ENCODE data around the gene SLC49A4. TPM values are rescaled to one million over a fixed set of nuclear protein-coding genes. Genes with fewer than 3 reads are reported as not detected.
"Not testable (repeated sequence)": the region's sequence is repeated elsewhere in the genome, so short reads cannot be mapped to it uniquely, and the experiment has no call there.

Gene SLC49A4, protein sequence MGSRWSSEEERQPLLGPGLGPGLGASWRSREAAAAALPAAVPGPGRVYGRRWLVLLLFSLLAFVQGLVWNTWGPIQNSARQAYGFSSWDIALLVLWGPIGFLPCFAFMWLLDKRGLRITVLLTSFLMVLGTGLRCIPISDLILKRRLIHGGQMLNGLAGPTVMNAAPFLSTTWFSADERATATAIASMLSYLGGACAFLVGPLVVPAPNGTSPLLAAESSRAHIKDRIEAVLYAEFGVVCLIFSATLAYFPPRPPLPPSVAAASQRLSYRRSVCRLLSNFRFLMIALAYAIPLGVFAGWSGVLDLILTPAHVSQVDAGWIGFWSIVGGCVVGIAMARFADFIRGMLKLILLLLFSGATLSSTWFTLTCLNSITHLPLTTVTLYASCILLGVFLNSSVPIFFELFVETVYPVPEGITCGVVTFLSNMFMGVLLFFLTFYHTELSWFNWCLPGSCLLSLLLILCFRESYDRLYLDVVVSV
- total RNA-seq: 1 to 10 TPM; 2.4 TPM

DNA sequence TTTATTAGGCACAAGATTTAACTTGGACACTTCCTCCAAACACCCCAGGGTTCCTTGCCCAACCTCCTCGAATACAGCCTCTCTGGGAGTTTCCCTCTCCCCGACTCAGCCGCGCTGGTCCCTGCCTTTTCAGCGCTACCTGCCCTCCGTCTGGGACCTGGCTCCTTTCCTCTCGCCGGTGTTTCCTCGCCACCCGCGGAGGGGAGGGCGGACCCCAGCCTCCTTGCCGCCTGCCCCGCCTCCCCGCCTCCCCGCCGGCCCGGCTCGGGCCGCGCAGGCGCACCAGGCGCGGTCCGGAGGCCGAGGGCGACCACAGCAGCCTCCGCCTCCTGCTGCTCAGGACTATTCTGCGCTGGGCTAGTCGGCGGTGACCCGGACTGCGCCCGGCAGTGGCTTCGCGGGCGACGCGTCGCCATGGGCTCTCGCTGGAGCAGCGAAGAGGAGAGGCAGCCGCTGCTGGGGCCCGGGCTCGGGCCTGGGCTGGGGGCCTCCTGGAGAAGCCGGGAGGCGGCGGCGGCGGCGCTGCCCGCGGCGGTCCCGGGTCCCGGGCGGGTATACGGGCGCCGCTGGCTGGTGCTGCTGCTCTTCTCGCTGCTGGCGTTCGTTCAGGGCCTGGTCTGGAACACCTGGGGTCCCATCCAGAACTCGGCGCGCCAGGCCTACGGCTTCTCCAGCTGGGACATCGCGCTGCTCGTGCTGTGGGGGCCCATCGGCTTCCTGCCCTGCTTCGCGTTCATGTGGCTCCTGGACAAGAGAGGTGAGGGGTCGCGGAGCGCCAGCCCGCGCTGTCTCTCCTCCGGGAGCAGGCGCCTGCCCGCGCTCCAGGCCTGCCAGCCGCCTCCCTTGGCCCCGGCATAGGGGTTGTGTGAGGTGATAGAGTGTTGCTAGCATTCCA lies at the start of gene SLC49A4:
Gene SLC49A4, plus strand, starts transcription at position 291 of the 895 bp plus-strand sequence. Its CDS starts 124 bp downstream, at position 415.
- ChIA-PET POLR2A (interaction anchor here (1.3 to 1.8 kb wide), 4 partner anchors 9 to 230 kb away, joined by 3 to 8 read pairs (median 4); partner anchors contain the start of genes DTX3L and PARP9), CTCF (interaction anchor here (1.2 kb wide), 1 partner anchor 491 kb away, joined by 3 read pairs; no protein-coding TSS in a partner anchor)
- peak; percentile 67 for DNase-seq
- Mint-ChIP-seq H3K9me3 (no peaks in the 10 kb centered on the region), H3K36me3 (ENCODE audit: low read depth) (no peaks in the 10 kb centered on the region), H3K27ac (peak within 1 kb of the TSS; percentile 70), H3K27me3 (no peaks in the 10 kb centered on the region), H3K4me1 (peaks cover 33% of the 10 kb centered on the region), H3K4me3 (peak within 1 kb of the TSS; percentile 82)

DNA sequence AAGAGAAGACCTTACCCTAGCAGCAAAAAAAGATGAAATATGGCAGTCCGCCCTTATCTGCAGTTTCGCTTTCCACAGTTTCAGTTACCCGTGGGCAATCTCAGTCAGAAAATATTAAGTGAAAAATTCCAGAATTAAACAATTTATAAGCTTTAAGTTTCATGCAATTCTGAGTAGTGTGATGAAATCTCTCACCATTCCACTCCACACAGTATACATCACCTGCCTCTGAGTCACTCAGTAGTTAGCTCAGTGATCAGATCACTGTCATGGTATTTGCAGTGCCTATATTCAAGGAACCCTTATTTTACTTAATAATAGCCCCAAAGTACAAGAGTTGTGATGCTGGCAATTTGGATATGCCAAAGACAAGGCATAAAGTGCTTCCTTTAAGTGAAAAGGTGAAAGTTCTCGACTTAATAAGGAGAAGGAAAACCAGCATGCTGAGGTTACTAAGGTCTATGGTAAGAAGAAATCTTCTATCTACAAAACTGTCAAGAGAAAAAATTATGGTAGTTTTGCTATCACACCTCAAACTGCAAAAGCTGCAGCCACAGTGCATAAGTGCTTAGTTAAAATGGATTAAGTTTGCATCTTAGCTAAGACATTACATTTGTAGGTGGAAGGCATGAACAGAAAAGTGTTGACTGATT lies 49.4 kb upstream of the SLC49A4 start:
- ChIA-PET POLR2A (no interaction called here), CTCF (interaction anchor here (1.2 kb wide), 1 partner anchor 10 kb away, joined by 7 read pairs; no protein-coding TSS in a partner anchor)
- Mint-ChIP-seq H3K27ac (no peak overlapping the region), H3K4me3 (no peak overlapping the region), H3K4me1 (no peaks in the 10 kb centered on the region), H3K36me3 (ENCODE audit: low read depth) (peaks cover 16% of the 10 kb centered on the region), H3K9me3 (peaks cover 3% of the 10 kb centered on the region), H3K27me3 (no peaks in the 10 kb centered on the region)
- DNase-seq: no peak

DNA sequence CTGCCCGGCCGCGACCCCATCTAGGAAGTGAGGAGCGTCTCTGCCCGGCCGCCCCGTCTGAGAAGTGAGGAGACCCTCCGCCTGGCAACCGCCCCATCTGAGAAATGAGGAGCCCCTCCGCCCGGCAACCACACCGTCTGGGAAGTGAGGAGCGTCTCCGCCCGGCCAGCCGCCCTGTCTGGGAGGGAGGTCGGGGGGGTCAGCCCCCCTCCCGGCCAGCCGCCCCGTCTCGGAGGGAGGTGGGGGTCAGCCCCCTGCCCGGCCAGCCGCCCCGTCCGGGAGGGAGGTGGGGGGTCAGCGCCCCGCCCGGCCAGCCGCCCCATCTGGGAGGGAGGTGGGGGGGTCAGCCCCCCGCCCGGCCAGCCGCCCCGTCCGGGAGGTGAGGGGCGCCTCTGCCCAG lies 47.6 kb upstream of the SLC49A4 start:
- DNase-seq; H3K9me3 Mint-ChIP-seq; H3K27ac Mint-ChIP-seq; H3K36me3 Mint-ChIP-seq (ENCODE audit: low read depth); H3K27me3 Mint-ChIP-seq; POLR2A ChIA-PET; CTCF ChIA-PET; H3K4me3 Mint-ChIP-seq; H3K4me1 Mint-ChIP-seq: not testable (repeated sequence)

DNA sequence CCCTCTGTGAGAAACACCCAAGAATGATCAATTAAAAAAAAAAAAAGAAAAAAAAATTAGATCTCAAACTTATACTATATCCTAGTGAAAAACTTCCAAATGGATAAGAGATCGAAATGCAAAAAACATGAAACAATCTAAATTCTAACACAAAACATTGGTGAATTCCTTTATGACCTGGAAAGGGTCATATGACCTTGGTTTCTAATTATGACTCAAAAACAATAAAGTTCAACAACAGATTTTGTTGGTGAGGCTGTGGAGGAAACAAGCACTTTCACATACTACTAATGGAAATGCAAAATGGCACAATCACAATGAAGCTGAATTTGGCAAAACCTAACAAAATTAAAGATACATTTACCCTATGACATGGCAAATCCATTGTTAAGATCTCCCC lies 46.5 kb upstream of the SLC49A4 start:
- ChIA-PET POLR2A (no interaction called here), CTCF (no interaction called here)
- H3K4me1 Mint-ChIP-seq: no peaks in the 10 kb centered on the region
- H3K4me3 Mint-ChIP-seq: no peak overlapping the region
- no peak for DNase-seq
- H3K27ac Mint-ChIP-seq: no peak overlapping the region
- no peaks in the 10 kb centered on the region for H3K9me3 Mint-ChIP-seq
- H3K27me3 Mint-ChIP-seq: no peaks in the 10 kb centered on the region
- peaks cover 4% of the 10 kb centered on the region for H3K36me3 Mint-ChIP-seq (ENCODE audit: low read depth)

DNA sequence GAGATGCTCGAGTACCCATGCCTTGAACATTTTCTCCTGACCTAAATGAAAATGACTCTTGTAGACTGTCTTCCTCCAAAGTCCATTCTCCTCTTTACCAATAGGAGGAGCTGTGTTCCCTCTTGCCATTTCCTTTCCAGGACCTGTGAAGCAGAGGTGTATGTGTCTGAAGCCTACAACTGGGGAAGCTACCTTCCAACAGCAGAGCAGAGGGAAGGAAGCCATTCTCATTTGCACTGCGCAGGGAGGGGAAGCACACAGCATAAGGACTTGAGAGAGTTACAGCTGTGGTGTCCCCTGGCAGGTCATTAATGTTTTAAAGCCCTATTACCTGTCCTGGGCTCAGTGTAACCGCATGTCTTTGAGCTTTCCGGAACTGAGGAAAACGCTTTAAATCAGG lies 39.9 kb upstream of the SLC49A4 start:
- Mint-ChIP-seq H3K4me3 (no peak overlapping the region), H3K27ac (no peak overlapping the region), H3K4me1 (peaks cover 11% of the 10 kb centered on the region), H3K9me3 (no peaks in the 10 kb centered on the region), H3K36me3 (ENCODE audit: low read depth) (peaks cover 9% of the 10 kb centered on the region), H3K27me3 (no peaks in the 10 kb centered on the region)
- ChIA-PET CTCF (interaction anchor here (0.7 to 2.3 kb wide), 22 partner anchors 9 to 362 kb away, joined by 3 to 15 read pairs (median 5); partner anchors contain the start of genes HSPBAP1, KPNA1 and SEMA5B), POLR2A (interaction anchor here (1.0 kb wide), 1 partner anchor 40 kb away, joined by 3 read pairs; the partner anchor contains the start of gene SLC49A4)
- no peak for DNase-seq

DNA sequence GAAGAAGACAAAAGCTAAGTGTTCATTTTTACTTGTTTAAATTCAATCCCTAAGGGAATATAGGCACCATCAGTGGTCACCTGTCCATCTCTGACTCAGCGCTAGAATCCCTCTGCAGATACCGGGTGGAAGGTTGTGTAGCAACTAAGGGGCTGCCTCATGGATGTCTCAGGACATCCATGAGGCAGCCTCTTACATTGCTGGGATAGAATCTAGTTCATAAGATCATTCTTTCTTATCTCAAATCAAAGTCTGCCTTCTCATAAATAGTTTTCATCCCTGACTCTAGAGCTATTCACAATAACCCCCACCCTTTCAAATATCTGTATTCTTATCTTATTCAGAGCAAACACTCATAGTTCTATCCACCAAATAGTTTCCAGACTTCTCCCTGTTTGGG lies 39.4 kb upstream of the SLC49A4 start:
- no peak overlapping the region for H3K4me3 Mint-ChIP-seq
- no peaks in the 10 kb centered on the region for H3K27me3 Mint-ChIP-seq
- no peak for DNase-seq
- peaks cover 9% of the 10 kb centered on the region for H3K36me3 Mint-ChIP-seq (ENCODE audit: low read depth)
- no peak overlapping the region for H3K27ac Mint-ChIP-seq
- ChIA-PET POLR2A (interaction anchor here (0.6 to 1.0 kb wide), 2 partner anchors 40 to 91 kb away, joined by 3 read pairs; partner anchors contain the start of gene SLC49A4), CTCF (interaction anchor here (0.6 to 2.3 kb wide), 23 partner anchors 9 to 1196 kb away, joined by 3 to 15 read pairs (median 5); partner anchors contain the start of genes HSPBAP1, KPNA1 and SEMA5B)
- H3K9me3 Mint-ChIP-seq: no peaks in the 10 kb centered on the region
- peaks cover 11% of the 10 kb centered on the region for H3K4me1 Mint-ChIP-seq

DNA sequence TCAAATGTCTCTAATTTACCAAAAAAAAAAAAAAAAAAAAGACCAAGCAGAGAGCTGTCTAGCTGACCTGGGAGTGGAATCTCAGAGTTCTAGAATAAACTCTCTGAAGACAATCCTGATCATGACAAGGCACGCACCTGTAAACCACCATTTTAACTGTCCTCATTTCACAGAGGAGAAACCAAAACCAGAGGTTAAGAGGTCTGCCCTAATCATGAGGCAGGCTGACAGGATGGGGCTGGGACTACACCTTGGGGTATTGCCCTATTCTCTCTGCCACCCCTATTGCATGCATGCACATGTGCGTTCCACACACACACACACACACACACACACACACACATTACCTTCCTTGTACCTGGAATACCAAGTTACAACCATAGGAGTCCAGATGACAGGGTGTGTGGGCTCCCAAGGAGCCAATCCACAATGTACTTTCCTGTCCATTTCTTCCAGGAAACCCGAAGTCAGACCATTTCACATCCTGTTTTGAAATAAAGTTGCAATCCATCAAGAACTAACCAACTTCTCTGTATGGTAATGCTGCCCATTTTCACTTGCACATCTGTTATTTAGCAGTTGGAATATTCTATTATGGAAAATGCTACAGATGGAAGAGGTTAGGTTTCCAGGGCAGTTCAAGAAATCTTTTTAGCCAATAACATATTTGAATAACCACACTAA lies 35.9 kb upstream of the SLC49A4 start:
- Mint-ChIP-seq H3K9me3 (no peaks in the 10 kb centered on the region), H3K4me1 (peaks cover 11% of the 10 kb centered on the region), H3K4me3 (no peak overlapping the region), H3K36me3 (ENCODE audit: low read depth) (peaks cover 11% of the 10 kb centered on the region), H3K27me3 (no peaks in the 10 kb centered on the region), H3K27ac (no peak overlapping the region)
- CTCF ChIA-PET: interaction anchor here (0.6 kb wide), 1 partner anchor 503 kb away, joined by 3 read pairs; no protein-coding TSS in a partner anchor
- POLR2A ChIA-PET: interaction anchor here (1.6 kb wide), 1 partner anchor 8 kb away, joined by 3 read pairs; no protein-coding TSS in a partner anchor
- no peak for DNase-seq

DNA sequence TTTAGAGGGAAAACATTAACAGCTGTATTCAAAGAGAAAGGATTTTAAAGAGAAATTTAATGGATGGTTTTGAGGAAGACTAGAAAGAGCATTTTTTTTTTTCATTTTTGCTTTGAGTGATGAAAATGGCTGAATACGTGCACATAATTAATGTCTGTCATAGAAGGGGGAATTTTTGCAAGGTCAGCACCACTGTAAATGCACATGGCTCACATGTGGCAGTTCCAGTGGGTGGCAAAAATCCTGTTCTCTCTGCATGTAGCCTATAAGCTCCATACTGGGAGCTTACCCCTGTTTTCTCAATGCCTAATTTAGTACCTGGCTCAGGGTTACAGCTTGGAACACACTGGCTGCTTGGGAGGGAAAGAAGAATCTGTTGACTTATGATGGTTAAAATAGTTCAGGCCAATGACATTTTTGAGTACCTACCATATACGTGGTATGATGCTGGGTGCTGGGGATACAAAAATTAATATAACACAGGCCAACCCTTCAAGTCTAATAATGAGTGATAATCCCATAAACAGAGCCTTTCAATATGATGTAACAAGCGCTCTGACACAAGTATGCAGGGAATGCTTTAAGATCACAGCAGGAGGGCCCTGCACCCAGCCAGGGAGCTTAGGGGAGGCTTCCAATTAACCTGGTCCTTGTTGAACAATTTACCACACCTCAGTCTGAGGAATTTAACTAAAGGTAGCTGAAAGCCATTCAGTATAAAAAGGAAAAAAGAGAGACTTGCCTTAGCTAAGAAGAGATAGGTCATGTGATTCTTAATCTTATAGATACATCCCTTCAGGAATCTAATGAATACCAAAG lies 34.2 kb upstream of the SLC49A4 start:
- peaks cover 4% of the 10 kb centered on the region for H3K36me3 Mint-ChIP-seq (ENCODE audit: low read depth)
- no peaks in the 10 kb centered on the region for H3K9me3 Mint-ChIP-seq
- DNase-seq: no peak
- no peaks in the 10 kb centered on the region for H3K27me3 Mint-ChIP-seq
- CTCF ChIA-PET: no interaction called here
- H3K4me1 Mint-ChIP-seq: peaks cover 11% of the 10 kb centered on the region
- no peak overlapping the region for H3K27ac Mint-ChIP-seq
- no peak overlapping the region for H3K4me3 Mint-ChIP-seq
- POLR2A ChIA-PET: interaction anchor here (1.6 kb wide), 1 partner anchor 10 kb away, joined by 3 read pairs; no protein-coding TSS in a partner anchor

DNA sequence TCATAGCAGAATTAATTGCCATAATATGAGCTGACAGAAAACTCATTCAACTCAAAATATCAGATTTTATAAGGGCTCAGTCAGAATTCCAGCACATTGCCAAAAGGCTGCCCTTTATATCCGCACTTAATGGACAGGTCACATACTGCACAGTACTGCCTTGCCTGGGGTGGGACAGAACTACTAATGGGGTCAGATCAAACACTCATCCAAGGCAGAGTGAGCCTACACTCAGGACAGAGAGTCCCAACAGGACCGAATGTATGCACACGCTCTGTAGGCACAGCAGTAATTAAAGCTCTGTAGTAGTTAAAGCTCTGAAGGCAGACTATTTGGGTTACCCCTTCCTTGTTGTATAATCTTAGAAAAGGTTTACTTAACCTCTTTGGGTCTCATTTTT lies 28.4 kb upstream of the SLC49A4 start:
- no peak overlapping the region for H3K4me3 Mint-ChIP-seq
- CTCF ChIA-PET: interaction anchor here (0.8 kb wide), 1 partner anchor 13 kb away, joined by 3 read pairs; no protein-coding TSS in a partner anchor
- peaks cover 4% of the 10 kb centered on the region for H3K36me3 Mint-ChIP-seq (ENCODE audit: low read depth)
- no peak for DNase-seq
- no peaks in the 10 kb centered on the region for H3K27me3 Mint-ChIP-seq
- no peak overlapping the region for H3K27ac Mint-ChIP-seq
- POLR2A ChIA-PET: no interaction called here
- H3K9me3 Mint-ChIP-seq: no peaks in the 10 kb centered on the region
- peaks cover 1% of the 10 kb centered on the region for H3K4me1 Mint-ChIP-seq

DNA sequence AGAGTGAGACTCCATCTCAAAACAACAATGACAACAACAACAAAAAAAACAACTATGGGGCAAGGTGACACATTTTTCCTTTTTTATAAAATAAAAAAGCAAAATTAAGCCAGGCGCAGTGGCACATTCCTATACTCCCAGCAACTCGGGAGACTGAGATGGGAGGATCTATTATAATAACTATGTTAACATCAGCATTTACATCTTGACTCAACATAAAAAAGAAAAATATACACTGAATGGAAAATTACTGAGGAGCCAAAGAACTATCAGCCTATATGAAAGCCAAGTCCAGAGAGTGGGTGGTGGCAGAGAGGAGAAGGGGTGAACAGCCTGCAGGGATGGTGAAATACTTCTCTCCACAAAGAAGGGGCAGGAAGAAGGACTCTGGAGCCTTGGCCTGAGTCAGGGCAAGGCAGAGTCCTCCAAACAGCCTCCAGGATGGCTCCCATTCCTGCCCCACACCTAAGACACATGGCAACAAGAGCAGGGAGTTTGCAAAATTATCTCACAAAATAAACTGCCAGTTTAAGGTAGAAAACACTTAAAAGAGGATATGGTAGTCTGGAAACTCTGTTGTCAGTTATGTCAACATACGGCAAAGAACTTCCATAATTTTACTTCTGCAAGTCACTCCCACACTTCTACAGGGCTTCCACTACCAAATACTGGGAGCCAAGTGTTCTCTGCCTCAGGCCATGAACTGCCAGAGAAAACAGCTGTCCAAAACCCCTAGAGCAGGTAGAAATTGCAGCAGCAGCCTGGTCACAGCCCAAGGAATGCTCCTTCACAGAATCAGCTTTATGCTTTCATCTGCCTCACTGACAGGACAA lies 27.1 kb upstream of the SLC49A4 start:
- DNase-seq: no peak
- no peaks in the 10 kb centered on the region for H3K9me3 Mint-ChIP-seq
- peaks cover 1% of the 10 kb centered on the region for H3K4me1 Mint-ChIP-seq
- H3K36me3 Mint-ChIP-seq (ENCODE audit: low read depth): peaks cover 2% of the 10 kb centered on the region
- ChIA-PET CTCF (no interaction called here), POLR2A (no interaction called here)
- no peak overlapping the region for H3K4me3 Mint-ChIP-seq
- no peak overlapping the region for H3K27ac Mint-ChIP-seq
- H3K27me3 Mint-ChIP-seq: no peaks in the 10 kb centered on the region

All from activated CD4-positive, alpha-beta memory T cell treated with anti-CD3 and anti-CD28 coated beads, Interleukin-2, amount 10 ng/mL, durations not matched to agents 7 days and 5 days (primary cell).